Loucy (cell line): ENCODE results near the gene DUSP14.

Experiments
- H2AFZ ChIP-seq: fragments of 200-600 bp; sonication (generic); 2 replicates; pipeline ENCODE4 v1.6.0; 2016; ENCODE audit warnings: antibody characterized with exemption, mild to moderate bottlenecking, low read length, moderate library complexity
- H3F3A ChIP-seq: fragments of 200-600 bp; 2 replicates; pipeline ENCODE4 v1.6.0; 2016; ENCODE audit warnings: antibody characterized with exemption, low read depth, mild to moderate bottlenecking
- H3K27me3 ChIP-seq: fragments of 200-600 bp; sonication (generic); 2 replicates; pipeline ENCODE4 v1.6.1; 2014; ENCODE audit warnings: low read length, mild to moderate bottlenecking; ENCODE audit not compliant: insufficient read depth, poor library complexity, severe bottlenecking
- H3K36me3 ChIP-seq: fragments of 200-600 bp; sonication (generic); 2 replicates; pipeline ENCODE4 v1.6.1; 2016; ENCODE audit warnings: low read length; ENCODE audit not compliant: insufficient read depth
- H3K4me1 ChIP-seq: fragments of 200-600 bp; sonication (generic); 2 replicates; pipeline ENCODE4 v1.5.1; 2014; ENCODE audit warnings: low read length, mild to moderate bottlenecking; ENCODE audit not compliant: insufficient read depth, poor library complexity, severe bottlenecking
- H3K4me2 ChIP-seq: fragments of 200-600 bp; sonication (generic); 2 replicates; pipeline ENCODE4 v1.6.0; 2014; ENCODE audit warnings: antibody characterized with exemption, low read length, low read depth, mild to moderate bottlenecking; ENCODE audit not compliant: poor library complexity, severe bottlenecking
- H3K4me3 ChIP-seq: fragments of 200-600 bp; sonication (generic); 2 replicates; pipeline ENCODE4 v1.5.1; 2014; ENCODE audit warnings: low read length, mild to moderate bottlenecking, mixed read lengths; ENCODE audit not compliant: poor library complexity, severe bottlenecking
- H3K79me2 ChIP-seq: fragments of 200-600 bp; sonication (generic); 2 replicates; pipeline ENCODE4 v1.6.1; 2014; ENCODE audit warnings: low read length; ENCODE audit not compliant: insufficient read depth
- H3K9ac ChIP-seq: fragments of 200-600 bp; sonication (generic); 2 replicates; pipeline ENCODE4 v1.6.0; 2014; ENCODE audit warnings: mild to moderate bottlenecking, low read depth, low read length, moderate library complexity; ENCODE audit not compliant: poor library complexity, severe bottlenecking
- H3K9me2 ChIP-seq: fragments of 200-600 bp; sonication (generic); replicated peaks from 2 replicates; pipeline ENCODE4 v1.6.1; 2016; ENCODE audit warnings: low read depth, low read length, mixed read lengths
- H3K9me3 ChIP-seq: fragments of 200-600 bp; sonication (generic); 2 replicates; pipeline ENCODE4 v1.6.1; 2014; ENCODE audit warnings: mild to moderate bottlenecking, antibody characterized with exemption, low read length, low read depth; ENCODE audit not compliant: insufficient read depth
- H4K20me1 ChIP-seq: fragments of 200-600 bp; sonication (generic); 2 replicates; pipeline ENCODE4 v1.6.0; 2014; ENCODE audit warnings: antibody characterized with exemption, low read length, mild to moderate bottlenecking; ENCODE audit not compliant: insufficient read depth, poor library complexity, severe bottlenecking
- EZH2phosphoT487 ChIP-seq: fragments of 200-600 bp; IDR thresholded peaks from 2 replicates; pipeline ENCODE4 v1.6.1; 2018; ENCODE audit warnings: antibody characterized with exemption, mild to moderate bottlenecking, moderate library complexity, borderline replicate concordance
- TF ChIP-seq, protein P1 (sequence below): fragments of 200-600 bp; sonication (generic); conservative IDR thresholded peaks from 2 replicates; pipeline ENCODE4 v1.5.1; 2014; ENCODE audit warnings: mild to moderate bottlenecking, antibody characterized with exemption, low read length

Gene DUSP14

GRCh38 chr17:37521821-37522220, 32.1 kb downstream of the DUSP14 start:
- H3K36me3 ChIP-seq: peaks cover 53% of the 10 kb centered on the region

DNA sequence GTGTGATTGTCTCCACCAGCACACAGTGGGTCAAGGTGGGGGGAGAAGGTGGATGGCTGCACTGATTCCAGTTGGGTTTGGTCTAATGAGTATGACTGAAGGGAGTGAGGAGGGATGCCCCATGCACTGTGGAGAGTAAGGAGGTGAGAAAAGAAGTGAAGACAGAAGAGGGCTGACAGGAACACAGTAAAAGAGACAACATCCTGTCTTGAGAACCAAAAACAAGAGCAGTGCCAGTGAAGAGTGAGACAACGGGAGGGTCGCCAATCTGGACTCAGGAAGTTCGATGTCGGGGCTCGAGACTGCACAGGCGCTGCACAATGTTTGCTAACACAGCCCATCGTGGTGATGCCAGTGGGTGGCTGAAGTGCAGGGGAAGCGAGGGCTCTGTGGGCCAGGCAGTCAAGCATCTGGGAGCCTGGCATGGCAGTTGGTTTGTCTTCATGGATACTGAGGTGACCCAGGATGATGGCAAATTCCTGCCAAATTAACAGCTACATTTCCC, 34.1 kb downstream of the DUSP14 start:
- peaks cover 10% of the 10 kb centered on the region for H3F3A ChIP-seq
- H3K4me1 ChIP-seq: peaks cover 20% of the 10 kb centered on the region
- peaks cover 38% of the 10 kb centered on the region; the same call in 1 of the 2 replicates for H3K36me3 ChIP-seq
- H4K20me1 ChIP-seq: peaks cover 4% of the 10 kb centered on the region
- no peak overlapping the region for H3K9ac ChIP-seq
- H2AFZ ChIP-seq: no peak overlapping the region
- H3K79me2 ChIP-seq: no peaks in the 10 kb centered on the region
- H3K4me2 ChIP-seq: no peak overlapping the region
- H3K27me3 ChIP-seq: no peaks in the 10 kb centered on the region
- TF ChIP-seq, protein P1, sequence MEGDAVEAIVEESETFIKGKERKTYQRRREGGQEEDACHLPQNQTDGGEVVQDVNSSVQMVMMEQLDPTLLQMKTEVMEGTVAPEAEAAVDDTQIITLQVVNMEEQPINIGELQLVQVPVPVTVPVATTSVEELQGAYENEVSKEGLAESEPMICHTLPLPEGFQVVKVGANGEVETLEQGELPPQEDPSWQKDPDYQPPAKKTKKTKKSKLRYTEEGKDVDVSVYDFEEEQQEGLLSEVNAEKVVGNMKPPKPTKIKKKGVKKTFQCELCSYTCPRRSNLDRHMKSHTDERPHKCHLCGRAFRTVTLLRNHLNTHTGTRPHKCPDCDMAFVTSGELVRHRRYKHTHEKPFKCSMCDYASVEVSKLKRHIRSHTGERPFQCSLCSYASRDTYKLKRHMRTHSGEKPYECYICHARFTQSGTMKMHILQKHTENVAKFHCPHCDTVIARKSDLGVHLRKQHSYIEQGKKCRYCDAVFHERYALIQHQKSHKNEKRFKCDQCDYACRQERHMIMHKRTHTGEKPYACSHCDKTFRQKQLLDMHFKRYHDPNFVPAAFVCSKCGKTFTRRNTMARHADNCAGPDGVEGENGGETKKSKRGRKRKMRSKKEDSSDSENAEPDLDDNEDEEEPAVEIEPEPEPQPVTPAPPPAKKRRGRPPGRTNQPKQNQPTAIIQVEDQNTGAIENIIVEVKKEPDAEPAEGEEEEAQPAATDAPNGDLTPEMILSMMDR: no peak
- TF ChIP-seq EZH2phosphoT487: no peak
- no peak overlapping the region for H3K4me3 ChIP-seq
- H3K9me3 ChIP-seq: no peaks in the 10 kb centered on the region
- H3K9me2 ChIP-seq: no peaks in the 10 kb centered on the region

More at GRCh38 chr17:37521821-37522220, 32.1 kb downstream of the DUSP14 start:
- Histone ChIP-seq H2AFZ (no peak overlapping the region), H4K20me1 (peaks cover 4% of the 10 kb centered on the region), H3K9me3 (no peaks in the 10 kb centered on the region), H3K9ac (no peak overlapping the region), H3K4me1 (peaks cover 28% of the 10 kb centered on the region), H3K4me3 (no peak overlapping the region), H3K27me3 (no peaks in the 10 kb centered on the region), H3K9me2 (no peaks in the 10 kb centered on the region), H3F3A (peaks cover 11% of the 10 kb centered on the region), H3K4me2 (no peak overlapping the region), H3K79me2 (no peaks in the 10 kb centered on the region)
- no peak for TF ChIP-seq EZH2phosphoT487

- H4K20me1 ChIP-seq: no peaks in the 10 kb centered on the region
- no peaks in the 10 kb centered on the region for H3K27me3 ChIP-seq
- H3K9me2 ChIP-seq: no peaks in the 10 kb centered on the region
- H3K9ac ChIP-seq: no peak overlapping the region
- H3K4me1 ChIP-seq: no peaks in the 10 kb centered on the region
- H3K79me2 ChIP-seq: no peaks in the 10 kb centered on the region
- no peak overlapping the region for H2AFZ ChIP-seq
- no peak overlapping the region for H3K4me3 ChIP-seq
- no peaks in the 10 kb centered on the region for H3K9me3 ChIP-seq
- no peak overlapping the region for H3K4me2 ChIP-seq
- TF ChIP-seq, protein P1: peak; percentile 85
- TF ChIP-seq EZH2phosphoT487: no peak
- H3F3A ChIP-seq: no peaks in the 10 kb centered on the region
- H3K36me3 ChIP-seq: peaks cover 61% of the 10 kb centered on the region; the same call in 1 of the 2 replicates
Observed at GRCh38 chr17:37527249-37527851, 37.7 kb downstream of the DUSP14 start.

DNA sequence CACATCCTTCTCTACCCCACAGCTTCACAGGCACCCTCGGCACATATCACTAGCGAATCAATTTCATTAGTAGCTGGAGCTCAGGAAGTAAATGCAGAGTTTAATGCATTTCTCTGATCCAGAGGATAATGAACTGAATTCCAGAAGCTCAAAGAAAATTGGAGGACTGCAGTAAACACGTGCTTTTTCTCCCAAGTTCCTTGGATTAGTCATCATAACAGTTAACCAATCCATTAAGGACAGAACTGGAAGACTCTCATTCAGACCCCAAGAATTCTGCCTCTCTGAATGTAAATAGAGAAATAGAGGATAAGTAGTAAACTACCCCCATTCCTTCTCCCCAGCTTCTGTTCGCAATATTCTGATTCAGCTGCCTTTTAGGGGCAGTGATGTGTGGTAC, 40.7 kb downstream of the DUSP14 start:
- H3K9me2 ChIP-seq: no peaks in the 10 kb centered on the region

More for the DNA sequence above, 40.7 kb downstream of the DUSP14 start:
- H3K9me3 ChIP-seq: no peaks in the 10 kb centered on the region
- no peaks in the 10 kb centered on the region for H3K79me2 ChIP-seq
- no peaks in the 10 kb centered on the region for H4K20me1 ChIP-seq
- H3K27me3 ChIP-seq: no peaks in the 10 kb centered on the region
- H3K4me1 ChIP-seq: no peaks in the 10 kb centered on the region
- peaks cover 60% of the 10 kb centered on the region; the same call in 1 of the 2 replicates for H3K36me3 ChIP-seq
- no peak overlapping the region for H3K9ac ChIP-seq
- no peak overlapping the region for H2AFZ ChIP-seq
- no peak overlapping the region for H3K4me2 ChIP-seq
- no peak for TF ChIP-seq EZH2phosphoT487
- TF ChIP-seq, protein P1: no peak
- no peak overlapping the region for H3K4me3 ChIP-seq
- no peaks in the 10 kb centered on the region for H3F3A ChIP-seq
